ENCODE data around the gene FAM234A.

DNA sequence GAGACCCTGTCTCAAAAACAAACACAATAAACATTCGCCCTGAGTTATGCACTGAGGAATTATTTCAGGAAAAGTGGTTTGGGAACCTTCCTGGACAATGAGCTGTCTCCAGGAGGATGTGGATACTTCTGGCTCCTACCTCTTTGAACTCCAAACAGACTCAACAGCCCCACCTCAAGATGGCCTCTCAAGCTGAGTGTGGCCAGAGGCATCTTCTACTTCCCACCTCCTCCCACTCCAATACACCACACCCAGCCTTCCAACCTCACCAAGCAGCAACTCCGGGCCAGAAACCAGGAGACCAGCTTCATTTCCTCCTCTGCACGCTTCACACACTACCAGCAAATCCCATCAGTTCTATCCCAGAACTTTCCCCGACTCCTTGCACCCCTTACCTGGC is 42.8 kb upstream of the FAM234A start:
- TF ChIP-seq, protein P1, sequence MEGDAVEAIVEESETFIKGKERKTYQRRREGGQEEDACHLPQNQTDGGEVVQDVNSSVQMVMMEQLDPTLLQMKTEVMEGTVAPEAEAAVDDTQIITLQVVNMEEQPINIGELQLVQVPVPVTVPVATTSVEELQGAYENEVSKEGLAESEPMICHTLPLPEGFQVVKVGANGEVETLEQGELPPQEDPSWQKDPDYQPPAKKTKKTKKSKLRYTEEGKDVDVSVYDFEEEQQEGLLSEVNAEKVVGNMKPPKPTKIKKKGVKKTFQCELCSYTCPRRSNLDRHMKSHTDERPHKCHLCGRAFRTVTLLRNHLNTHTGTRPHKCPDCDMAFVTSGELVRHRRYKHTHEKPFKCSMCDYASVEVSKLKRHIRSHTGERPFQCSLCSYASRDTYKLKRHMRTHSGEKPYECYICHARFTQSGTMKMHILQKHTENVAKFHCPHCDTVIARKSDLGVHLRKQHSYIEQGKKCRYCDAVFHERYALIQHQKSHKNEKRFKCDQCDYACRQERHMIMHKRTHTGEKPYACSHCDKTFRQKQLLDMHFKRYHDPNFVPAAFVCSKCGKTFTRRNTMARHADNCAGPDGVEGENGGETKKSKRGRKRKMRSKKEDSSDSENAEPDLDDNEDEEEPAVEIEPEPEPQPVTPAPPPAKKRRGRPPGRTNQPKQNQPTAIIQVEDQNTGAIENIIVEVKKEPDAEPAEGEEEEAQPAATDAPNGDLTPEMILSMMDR (conservative IDR thresholded peaks at IDR 0.05; ENCODE audit: low read length), result no peak
- no peak for TF ChIP-seq EZH2phosphoT487 (IDR thresholded peaks at IDR 0.05; ENCODE audit: borderline replicate concordance, low read depth, low read length)
